Activated CD4-positive, alpha-beta T cell treated with anti-CD3 and anti-CD28 coated beads, Interleukin-2, Interleukin-4, amounts not matched to agents 100 ng/mL and 50 ng/mL, durations not matched to agents 16 hours and 8 hours (primary cell): ENCODE measurements around the gene OTOP2.
"Not testable (repeated sequence)": the region's sequence is repeated elsewhere in the genome, so short reads cannot be mapped to it uniquely, and the experiment has no call there.

Experiments
- DNase-seq: peaks from one replicate; pipeline ENCODE4 v3.0.0-alpha.2; 2020; ENCODE audit warnings: low spot score

OTOP2 gene

DNA sequence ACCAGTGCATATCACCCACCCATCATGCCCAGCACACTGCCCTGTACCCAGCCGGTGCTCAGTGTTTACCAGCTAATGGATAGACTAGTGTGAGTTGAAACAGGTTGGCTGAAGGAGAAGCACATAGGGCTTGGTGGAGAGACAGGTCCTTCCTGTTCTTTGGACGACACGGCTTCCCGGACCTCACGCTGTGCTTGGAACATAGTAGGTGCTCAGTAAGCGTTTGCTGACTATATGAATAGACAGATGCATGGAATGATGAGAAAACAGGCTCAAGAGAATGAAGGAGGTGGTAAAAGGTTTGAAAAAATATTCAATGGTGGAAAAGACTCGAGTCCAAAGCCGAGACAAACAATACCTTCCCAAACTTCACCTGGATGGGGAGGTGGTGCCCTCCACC is 23.9 kb upstream of the OTOP2 start:
- no peak for DNase-seq

GRCh38 chr17:74901353-74902135 is 22.5 kb upstream of the OTOP2 start:
- no peak for DNase-seq

- DNase-seq, result no peak
Measured at GRCh38 chr17:74903034-74903433, 21.0 kb upstream of the OTOP2 start.

- no peak for DNase-seq
Measured at GRCh38 chr17:74903671-74904070, 20.4 kb upstream of the OTOP2 start.

DNA sequence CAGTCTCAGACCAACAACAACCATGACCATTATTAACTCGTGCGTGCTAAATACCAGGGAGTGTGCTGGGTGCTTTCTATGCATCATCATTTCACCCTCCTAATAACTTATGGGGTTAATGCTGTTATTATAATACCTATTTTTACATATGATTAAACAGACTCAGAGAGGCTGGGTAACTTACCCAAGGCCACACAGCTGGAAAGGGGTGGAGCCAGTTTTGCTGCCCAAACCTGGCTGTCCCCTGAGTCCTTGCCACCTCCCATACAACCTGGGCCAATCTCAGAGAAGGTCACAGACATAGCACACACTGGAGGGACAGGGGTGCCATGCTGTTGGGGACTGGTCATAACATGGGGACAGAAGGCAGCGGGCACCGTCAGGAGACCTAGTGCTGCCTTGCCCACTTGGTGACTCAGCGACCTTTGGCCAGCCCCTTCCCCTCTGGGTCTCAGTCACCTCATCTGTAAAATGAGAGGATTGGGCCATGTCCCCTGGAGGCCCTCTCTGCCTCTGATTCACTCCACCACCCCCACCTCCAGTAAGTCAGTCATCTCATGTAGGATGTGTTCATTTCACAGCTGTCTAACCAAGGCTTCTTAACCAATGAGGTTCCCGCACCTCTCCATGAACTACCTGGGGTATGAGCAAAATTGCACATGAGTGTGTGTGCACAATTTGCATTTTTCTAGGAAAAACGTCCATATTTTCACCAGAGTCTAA is 19.2 kb upstream of the OTOP2 start:
- DNase-seq, result no peak

- DNase-seq, result not testable (repeated sequence)
Measured at GRCh38 chr17:74906214-74906793, 17.8 kb upstream of the OTOP2 start.

DNA sequence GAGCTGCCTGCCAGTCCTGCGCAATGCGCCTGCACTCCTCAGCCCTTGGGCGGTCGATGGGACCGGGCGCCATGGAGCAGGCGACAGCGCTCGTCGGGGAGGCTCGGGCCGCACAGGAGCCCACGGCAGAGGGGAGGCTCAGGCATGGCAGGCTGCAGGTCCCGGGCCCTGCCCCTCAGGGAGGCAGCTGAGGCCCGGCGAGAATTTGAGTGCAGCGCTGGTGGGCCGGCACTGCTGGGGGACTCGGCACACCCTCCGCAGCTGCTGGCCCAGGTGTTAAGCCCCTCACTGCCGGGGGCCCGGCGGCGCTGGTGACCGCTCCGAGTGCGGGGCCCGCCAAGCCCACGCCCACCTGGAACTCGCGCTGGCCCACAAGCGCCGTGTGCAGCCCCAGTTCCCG is 17.1 kb upstream of the OTOP2 start:
- no peak for DNase-seq

GRCh38 chr17:74909097-74909496 is 15.0 kb upstream of the OTOP2 start:
- not testable (repeated sequence) for DNase-seq

DNA sequence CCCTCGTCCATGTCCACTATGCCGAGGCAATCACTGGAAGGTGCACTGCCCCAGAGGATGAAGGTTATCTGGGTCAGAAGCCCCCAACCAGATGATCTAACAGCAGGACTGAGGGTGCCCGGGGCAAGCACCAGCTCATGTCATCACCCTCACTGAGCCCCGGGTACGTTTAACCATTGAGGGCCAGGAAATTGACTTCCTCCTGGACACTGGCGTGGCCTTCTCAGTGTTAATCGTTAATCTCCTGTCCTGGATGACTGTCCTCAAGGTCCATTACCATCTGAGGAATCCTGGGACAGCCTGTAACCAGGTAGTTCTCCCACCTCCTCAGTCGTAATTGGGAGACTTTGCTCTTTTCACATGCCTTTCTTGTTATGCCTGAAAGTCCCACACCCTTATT is 12.7 kb upstream of the OTOP2 start:
- DNase-seq, result not testable (repeated sequence)

DNA sequence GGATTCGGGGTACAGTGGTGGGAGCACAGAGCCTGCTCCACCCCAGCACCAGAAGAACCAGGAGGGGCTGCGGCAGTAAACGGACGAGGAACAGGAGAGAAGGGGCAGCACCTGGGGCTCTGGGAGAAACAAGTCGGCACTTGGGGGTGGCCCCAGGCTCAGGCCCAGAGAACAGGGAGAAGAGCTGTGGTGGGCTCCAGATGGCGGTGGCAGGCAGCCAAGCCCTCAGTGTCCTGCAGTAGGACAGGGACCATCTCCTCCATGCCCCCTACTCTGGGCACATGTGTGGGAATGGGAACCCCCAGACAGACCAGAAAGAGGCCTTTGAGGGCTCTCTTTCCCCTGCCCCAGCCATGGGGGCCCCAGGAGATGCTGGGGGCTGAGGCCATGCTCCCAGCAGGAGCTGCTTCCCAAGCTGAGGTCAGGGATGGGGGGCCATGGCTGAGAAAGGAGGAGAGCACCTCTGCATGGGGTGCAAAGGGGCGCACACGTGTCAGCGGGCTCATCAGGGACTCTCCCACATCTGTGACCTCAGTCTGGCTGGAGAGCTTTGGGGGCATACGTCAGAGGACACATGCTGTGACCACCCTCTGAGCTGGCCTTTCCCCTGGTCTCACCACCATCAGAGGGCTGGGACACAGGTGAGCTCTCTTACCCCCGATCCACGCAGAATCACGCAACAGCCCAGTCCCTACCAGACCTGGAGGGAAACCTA is 7.8 kb upstream of the OTOP2 start:
- DNase-seq, result no peak

DNA sequence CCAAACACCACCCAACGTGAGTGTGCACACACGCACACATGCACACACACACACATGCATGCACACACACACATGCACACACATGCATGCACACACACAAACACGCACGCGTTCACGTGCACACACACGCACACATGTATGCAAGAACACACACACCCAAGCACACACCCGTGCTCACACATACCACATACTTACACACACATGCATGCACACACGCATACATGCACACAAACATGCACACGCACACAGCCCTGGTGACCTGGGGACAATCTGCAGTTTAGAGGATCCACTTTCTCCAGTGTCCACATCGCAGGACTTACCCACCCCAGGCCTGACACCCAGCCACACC is 7.2 kb upstream of the OTOP2 start:
- no peak for DNase-seq

GRCh38 chr17:74917430-74917829 is 6.6 kb upstream of the OTOP2 start:
- no peak for DNase-seq

GRCh38 chr17:74918906-74919305 is 5.2 kb upstream of the OTOP2 start:
- DNase-seq, result no peak

GRCh38 chr17:74919440-74920305 is 4.4 kb upstream of the OTOP2 start:
- no peak for DNase-seq

DNA sequence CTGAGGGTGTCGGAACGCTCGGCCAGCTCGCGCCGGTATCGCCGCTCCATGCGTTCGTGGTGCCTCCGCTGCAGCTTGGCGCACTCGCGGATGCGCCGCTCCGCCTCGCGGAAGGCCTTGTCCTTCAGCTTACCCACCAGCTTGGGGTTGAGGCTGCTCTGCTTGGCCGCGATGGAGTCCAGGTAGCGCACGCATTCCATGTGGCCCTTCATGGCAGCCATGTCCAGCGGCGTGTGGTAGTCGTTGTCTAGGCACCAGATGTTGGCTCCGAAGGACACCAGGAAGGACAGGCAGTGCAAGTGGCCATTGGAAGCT is 3.8 kb upstream of the OTOP2 start:
- DNase-seq, result no peak

DNA sequence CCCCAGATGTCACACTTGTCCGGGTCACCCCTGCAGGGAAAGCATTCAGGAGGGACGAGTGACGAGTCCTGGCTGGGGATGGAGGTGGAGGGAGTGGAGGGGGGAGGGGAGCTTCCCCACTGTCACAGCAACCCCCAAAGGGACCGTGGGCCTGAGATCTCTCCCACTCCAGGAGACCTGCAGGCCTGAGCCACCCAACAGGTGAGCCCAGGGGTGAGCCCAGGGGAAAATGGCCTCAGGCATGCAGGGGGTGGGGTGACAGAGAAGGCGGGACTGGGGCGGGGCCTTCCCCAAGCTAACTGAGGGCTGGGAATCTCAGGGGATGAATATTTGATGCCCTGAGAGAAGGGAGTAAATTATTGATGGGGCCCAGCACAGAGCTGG is 3.4 kb upstream of the OTOP2 start:
- no peak for DNase-seq

- DNase-seq, result no peak
Measured at GRCh38 chr17:74921026-74921681, 2.9 kb upstream of the OTOP2 start.

DNA sequence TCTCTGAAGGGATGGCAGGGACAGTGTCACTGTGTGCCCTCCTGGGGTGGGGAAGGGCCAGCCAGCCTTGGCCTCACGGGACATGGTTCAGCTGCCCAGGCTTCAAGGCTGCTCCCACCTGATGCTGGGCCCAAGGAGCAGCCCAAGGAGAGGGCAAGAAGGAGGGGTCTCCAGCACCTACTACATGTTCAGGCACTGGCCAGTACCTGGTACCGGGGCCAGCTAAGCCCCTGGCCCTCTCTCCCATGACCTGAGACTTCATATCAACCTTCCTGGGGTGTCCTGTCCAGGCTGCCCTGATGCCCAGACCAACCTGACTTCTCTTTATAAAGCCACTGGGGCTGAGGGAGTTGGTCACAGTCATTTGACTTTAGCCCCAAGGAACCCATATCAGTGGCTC is 2.3 kb upstream of the OTOP2 start:
- no peak for DNase-seq

DNA sequence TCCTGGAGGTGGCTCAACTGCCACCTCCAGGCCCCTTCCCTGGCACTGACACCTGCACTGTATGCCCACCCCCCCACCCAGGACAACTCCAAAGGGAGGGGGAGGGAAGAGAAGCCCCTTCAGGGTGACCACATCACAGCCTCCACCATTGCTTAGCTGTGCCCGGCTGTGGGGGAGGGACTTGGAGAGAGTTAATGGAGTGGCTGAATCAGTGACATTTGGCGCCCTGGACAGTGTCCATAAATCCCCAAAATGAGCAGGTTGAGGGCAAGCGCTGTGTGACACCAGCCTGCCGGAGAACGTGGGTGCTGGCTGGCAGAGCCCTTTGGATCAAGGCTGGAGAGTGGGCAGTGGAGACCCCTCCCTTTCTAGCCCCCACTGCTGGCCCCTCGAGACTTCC is 1.9 kb upstream of the OTOP2 start:
- no peak for DNase-seq

GRCh38 chr17:74922694-74923537 is 1.2 kb upstream of the OTOP2 start, which contains the start of gene USH1G:
TSS of gene USH1G (minus strand) at chr17:74923255. CDS start at chr17:74923073, 182 bp downstream.
- DNase-seq, result no peak
